Fibroblast of lung (primary cell): ENCODE results near the gene HS1BP3. TPM values are rescaled to one million over a fixed set of nuclear protein-coding genes. Genes with fewer than 3 reads are reported as not detected.

Experiments
- DNase-seq, 2 donors: peaks; one replicate each; pipeline versions ENCODE4 v3.0.0 to v3.0.0-alpha.2; 2010; ENCODE audit warnings: low read depth in 2 of 2
- H2AFZ ChIP-seq: 2 replicates; pipeline ENCODE4 v1.5.1; 2012; ENCODE audit warnings: low read length, control low read depth, inconsistent platforms
- H3K27ac ChIP-seq: 2 replicates; pipeline ENCODE4 v1.5.1; 2011; ENCODE audit warnings: low read length, control low read depth; ENCODE audit not compliant: insufficient read depth
- H3K27me3 ChIP-seq: 2 replicates; pipeline ENCODE4 v1.5.1; 2011; ENCODE audit warnings: mild to moderate bottlenecking, low read length; ENCODE audit not compliant: control insufficient read depth, insufficient read depth
- H3K36me3 ChIP-seq: 2 replicates; pipeline ENCODE4 v1.5.1; 2011; ENCODE audit warnings: low read length; ENCODE audit not compliant: control insufficient read depth, insufficient read depth
- H3K4me1 ChIP-seq: 2 replicates; pipeline ENCODE4 v1.5.1; 2011; ENCODE audit warnings: low read length; ENCODE audit not compliant: control insufficient read depth, insufficient read depth; ENCODE audit errors: extremely low read depth
- H3K4me2 ChIP-seq: 2 replicates; pipeline ENCODE4 v1.5.1; 2011; ENCODE audit warnings: low read length, control low read depth; ENCODE audit not compliant: insufficient read depth; ENCODE audit errors: extremely low read depth
- H3K4me3 ChIP-seq, 4 experiments: fragments of 200-600 bp in 1 of 4; sonication (generic) in 1 of 4; replicated peaks in 1 of 4; 2 replicates each; pipeline ENCODE4 v1.5.1; 2011 to 2016; ENCODE audit warnings: low read length in 4 of 4, low read depth in 3 of 4, mild to moderate bottlenecking in 3 of 4, control low read depth in 2 of 4, inconsistent platforms in 1 of 4, mixed read lengths in 1 of 4; ENCODE audit not compliant: insufficient read depth in 1 of 4; ENCODE audit errors: control extremely low read depth in 1 of 4
- H3K79me2 ChIP-seq: 2 replicates; pipeline ENCODE4 v1.5.1; 2012; ENCODE audit warnings: mild to moderate bottlenecking, low read length, inconsistent platforms; ENCODE audit not compliant: control insufficient read depth, insufficient read depth
- H3K9ac ChIP-seq: 2 replicates; pipeline ENCODE4 v1.5.1; 2011; ENCODE audit warnings: mild to moderate bottlenecking, low read length, control low read depth; ENCODE audit not compliant: insufficient read depth
- H3K9me3 ChIP-seq: 2 replicates; pipeline ENCODE4 v1.5.1; 2012; ENCODE audit warnings: low read depth, low read length; ENCODE audit not compliant: control insufficient read depth, insufficient read depth
- H4K20me1 ChIP-seq: 2 replicates; pipeline ENCODE4 v1.5.1; 2011; ENCODE audit warnings: low read length; ENCODE audit not compliant: control insufficient read depth, insufficient read depth; ENCODE audit errors: extremely low read depth
- CTCF ChIP-seq, 2 donors: IDR thresholded peaks in 1 of 2; conservative IDR thresholded peaks in 1 of 2; 1 replicate in 1 of 2; 2 replicates in 1 of 2; pipeline ENCODE4 v1.5.1; 2011 to 2012; ENCODE audit warnings: low read length in 2 of 2, control low read depth in 1 of 2, inconsistent platforms in 1 of 2, low read depth in 1 of 2, mild to moderate bottlenecking in 1 of 2
- EZH2 ChIP-seq: IDR thresholded peaks from 2 replicates; pipeline ENCODE4 v1.5.1; 2012; ENCODE audit warnings: low read length, control low read depth, mild to moderate bottlenecking; ENCODE audit errors: missing control alignments
- polyA plus RNA-seq, 2 donors: library from polyadenylated mRNA; depleted of rRNA in 1 of 2; stranded (reverse) in 1 of 2; unstranded in 1 of 2; fragments of >200 nt; gene quantifications; 2 replicates each; pipeline ENCODE4 v1.2.1, GENCODE V29; 2011 to 2012; ENCODE audit warnings: missing spikeins in 1 of 2
- total RNA-seq: library from RNA; depleted of rRNA; stranded (reverse); fragments of >200 nt; gene quantifications from 2 replicates; pipeline ENCODE4 v1.2.1, GENCODE V29; 2014

HS1BP3 gene
- total and polyA plus RNA-seq, 2 donors (not counting 1 experiment from before 2014, with no cell fraction given), result 17.8 to 38.1 TPM

GRCh38 chr2:20574930-20575329 lies 76.0 kb downstream of the HS1BP3 start:
- H3K79me2 ChIP-seq, result no peaks in the 10 kb centered on the region
- H3K27ac ChIP-seq, result no peak overlapping the region
- TF ChIP-seq EZH2 (no peak), CTCF (conservative IDR thresholded peaks at IDR 0.05 in 1 of 2, IDR thresholded peaks at IDR 0.05 in 1 of 2; ENCODE audit: low read depth in 1 of 2, low read length in 2 of 2) (no peak)
- H3K4me2 ChIP-seq, result no peak overlapping the region
- H3K4me3 ChIP-seq, result no peak overlapping the region
- no peaks in the 10 kb centered on the region for H3K36me3 ChIP-seq
- no peak overlapping the region for H2AFZ ChIP-seq
- H3K4me1 ChIP-seq, result peaks cover 26% of the 10 kb centered on the region
- no peaks in the 10 kb centered on the region for H3K27me3 ChIP-seq
- no peaks in the 10 kb centered on the region for H4K20me1 ChIP-seq
- no peaks in the 10 kb centered on the region for H3K9me3 ChIP-seq
- no peak for DNase-seq
- no peak overlapping the region for H3K9ac ChIP-seq

GRCh38 chr2:20574423-20574911 lies 76.4 kb downstream of the HS1BP3 start:
- Histone ChIP-seq H3K79me2 (no peaks in the 10 kb centered on the region), H3K9me3 (no peaks in the 10 kb centered on the region), H3K27ac (no peak overlapping the region), H3K4me3 (no peak overlapping the region), H3K9ac (no peak overlapping the region), H3K27me3 (no peaks in the 10 kb centered on the region), H3K36me3 (no peaks in the 10 kb centered on the region), H4K20me1 (no peaks in the 10 kb centered on the region), H2AFZ (no peak overlapping the region), H3K4me1 (peaks cover 22% of the 10 kb centered on the region), H3K4me2 (no peak overlapping the region)
- TF ChIP-seq EZH2 (no peak), CTCF (conservative IDR thresholded peaks at IDR 0.05 in 1 of 2, IDR thresholded peaks at IDR 0.05 in 1 of 2; ENCODE audit: low read depth in 1 of 2, low read length in 2 of 2) (no peak)
- DNase-seq, result no peak

GRCh38 chr2:20573620-20574422 lies 77.1 kb downstream of the HS1BP3 start:
- no peak for TF ChIP-seq CTCF (conservative IDR thresholded peaks at IDR 0.05 in 1 of 2, IDR thresholded peaks at IDR 0.05 in 1 of 2; ENCODE audit: low read depth in 1 of 2, low read length in 2 of 2)
- TF ChIP-seq EZH2, result no peak
- H3K4me2 ChIP-seq, result peak overlapping the region; percentile 15
- H4K20me1 ChIP-seq, result no peaks in the 10 kb centered on the region
- H3K4me1 ChIP-seq, result peaks cover 17% of the 10 kb centered on the region
- H2AFZ ChIP-seq, result no peak overlapping the region
- H3K27me3 ChIP-seq, result no peaks in the 10 kb centered on the region
- no peak overlapping the region for H3K27ac ChIP-seq
- no peaks in the 10 kb centered on the region for H3K9me3 ChIP-seq
- H3K36me3 ChIP-seq, result no peaks in the 10 kb centered on the region
- H3K9ac ChIP-seq, result no peak overlapping the region
- peak; percentile 94 for DNase-seq
- no peak overlapping the region for H3K4me3 ChIP-seq
- no peaks in the 10 kb centered on the region for H3K79me2 ChIP-seq
